ENCODE measurements around the gene DCUN1D2. TPM values are rescaled to one million over a fixed set of nuclear protein-coding genes. Genes with fewer than 3 reads are reported as not detected.
A peak's percentile ranks its signal among the peaks of the same experiment; 100 is the strongest.
"Not testable (repeated sequence)": the region's sequence is repeated elsewhere in the genome, so short reads cannot be mapped to it uniquely, and the experiment has no call there.

Gene DCUN1D2
- total RNA-seq, 2 donors from 2014 or later, result 12.2 to 14.5 TPM

- intact Hi-C loops (cut with DNase I), result no loop called here
- Histone ChIP-seq H3K36me3 (replicated peaks in 1 of 2; ENCODE audit: insufficient read depth in 1 of 2, low read depth in 2 of 2) (peaks cover 0 to 1% of the 10 kb centered on the region in 2 donors), H3K4me1 (peaks cover 17% of the 10 kb centered on the region), H3K9me3 (no peaks in the 10 kb centered on the region), H3K27me3 (no peaks in the 10 kb centered on the region), H3K27ac (no peak within 1 kb of the TSS), H3K4me3 (no peak within 1 kb of the TSS)
- ATAC-seq, result no peak
- TF ChIP-seq, protein P1, sequence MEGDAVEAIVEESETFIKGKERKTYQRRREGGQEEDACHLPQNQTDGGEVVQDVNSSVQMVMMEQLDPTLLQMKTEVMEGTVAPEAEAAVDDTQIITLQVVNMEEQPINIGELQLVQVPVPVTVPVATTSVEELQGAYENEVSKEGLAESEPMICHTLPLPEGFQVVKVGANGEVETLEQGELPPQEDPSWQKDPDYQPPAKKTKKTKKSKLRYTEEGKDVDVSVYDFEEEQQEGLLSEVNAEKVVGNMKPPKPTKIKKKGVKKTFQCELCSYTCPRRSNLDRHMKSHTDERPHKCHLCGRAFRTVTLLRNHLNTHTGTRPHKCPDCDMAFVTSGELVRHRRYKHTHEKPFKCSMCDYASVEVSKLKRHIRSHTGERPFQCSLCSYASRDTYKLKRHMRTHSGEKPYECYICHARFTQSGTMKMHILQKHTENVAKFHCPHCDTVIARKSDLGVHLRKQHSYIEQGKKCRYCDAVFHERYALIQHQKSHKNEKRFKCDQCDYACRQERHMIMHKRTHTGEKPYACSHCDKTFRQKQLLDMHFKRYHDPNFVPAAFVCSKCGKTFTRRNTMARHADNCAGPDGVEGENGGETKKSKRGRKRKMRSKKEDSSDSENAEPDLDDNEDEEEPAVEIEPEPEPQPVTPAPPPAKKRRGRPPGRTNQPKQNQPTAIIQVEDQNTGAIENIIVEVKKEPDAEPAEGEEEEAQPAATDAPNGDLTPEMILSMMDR (IDR thresholded peaks at IDR 0.05), result no peak
- TF ChIP-seq POLR2A (IDR thresholded peaks at IDR 0.05), result no peak
- WGBS, 2 donors, result 84 to 87% methylated on average over 27 to 45 of the region's 45 CpGs
- DNase-seq, result no peak
These were observed 37.3 kb downstream of the DCUN1D2 start, which contains the start of gene ADPRHL1 for GRCh38 chr13:113452942-113453901. TSS of gene ADPRHL1 (minus strand) at chr13:113453488. CDS start at chr13:113453437, 51 bp downstream.

DNA sequence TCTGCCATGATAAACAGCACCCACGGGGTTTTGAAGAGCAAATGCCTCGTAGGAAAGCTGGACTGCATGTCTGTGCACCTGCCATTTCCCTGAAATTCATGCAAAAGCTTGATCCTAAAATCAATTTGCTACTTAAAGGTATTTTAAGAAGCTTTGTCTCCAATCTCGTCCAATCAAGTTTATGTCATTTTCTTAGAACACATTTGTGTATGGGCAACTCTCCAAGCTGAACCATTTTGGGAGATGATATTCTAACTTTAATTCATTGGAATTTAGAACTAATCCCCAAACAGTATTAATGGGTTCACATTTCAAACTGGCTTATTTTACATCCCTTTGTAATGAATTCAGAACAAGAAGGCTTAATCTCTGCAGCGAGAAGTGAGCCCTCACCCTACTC, 38.0 kb downstream of the DCUN1D2 start:
- intact Hi-C loops (cut with DNase I), result no loop called here
- H3K27me3 ChIP-seq, result no peaks in the 10 kb centered on the region
- no peak for ATAC-seq
- H3K9me3 ChIP-seq, result no peaks in the 10 kb centered on the region
- no peak overlapping the region for H3K27ac ChIP-seq
- no peak overlapping the region for H3K4me3 ChIP-seq
- TF ChIP-seq POLR2A (IDR thresholded peaks at IDR 0.05), result no peak
- TF ChIP-seq, protein P1 (IDR thresholded peaks at IDR 0.05), result no peak
- DNase-seq, result no peak
- peaks cover 23% of the 10 kb centered on the region for H3K4me1 ChIP-seq
- WGBS, 2 donors, result 81 to 84% methylated on average over 4 of the region's 4 CpGs
- peaks cover 0 to 1% of the 10 kb centered on the region in 2 donors for H3K36me3 ChIP-seq (replicated peaks in 1 of 2; ENCODE audit: insufficient read depth in 1 of 2, low read depth in 2 of 2)

DNA sequence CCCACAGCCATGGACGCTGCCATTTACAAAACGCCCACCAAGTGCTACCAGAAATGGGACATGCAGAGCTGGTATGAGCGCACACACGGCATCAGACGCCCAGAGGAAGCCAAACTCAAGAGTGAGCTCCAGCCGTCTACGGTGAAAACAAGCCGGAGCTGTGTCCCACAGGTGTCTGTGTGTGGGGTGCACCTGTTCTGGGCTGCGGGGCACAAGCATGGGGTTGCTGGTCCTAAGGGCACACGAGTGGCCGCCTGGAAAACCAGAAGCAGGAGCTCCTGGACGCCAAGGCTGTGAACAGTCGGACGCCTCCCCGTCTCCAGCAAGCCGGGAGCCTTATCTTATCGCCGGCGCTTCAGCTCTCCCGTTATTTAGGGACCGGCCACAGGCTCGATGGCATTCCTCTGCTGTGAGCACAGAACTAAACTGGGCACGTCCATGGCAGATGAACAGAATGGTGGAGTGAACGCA, 38.5 kb downstream of the DCUN1D2 start:
- Histone ChIP-seq H3K27ac (no peak overlapping the region), H3K9me3 (no peaks in the 10 kb centered on the region), H3K4me3 (no peak overlapping the region), H3K4me1 (peaks cover 23% of the 10 kb centered on the region), H3K36me3 (replicated peaks in 1 of 2; ENCODE audit: insufficient read depth in 1 of 2, low read depth in 2 of 2) (no peaks in the 10 kb centered on the region), H3K27me3 (no peaks in the 10 kb centered on the region)
- intact Hi-C loops (cut with DNase I), result no loop called here
- DNase-seq (no peak), ATAC-seq (no peak)
- TF ChIP-seq, protein P1 (IDR thresholded peaks at IDR 0.05), result no peak
- TF ChIP-seq POLR2A (IDR thresholded peaks at IDR 0.05), result no peak
- WGBS, 2 donors, result 78 to 81% methylated on average over 15 to 24 of the region's 24 CpGs

- TF ChIP-seq, protein P1 (IDR thresholded peaks at IDR 0.05), result peak in 6 of 7 experiments; percentile 17 to 70 (median 54)
- H3K9me3 ChIP-seq; H3K27me3 ChIP-seq; H3K4me3 ChIP-seq; H3K36me3 ChIP-seq (replicated peaks in 1 of 2; ENCODE audit: insufficient read depth in 1 of 2, low read depth in 2 of 2); H3K27ac ChIP-seq; intact Hi-C loops (cut with DNase I); ATAC-seq: not testable (repeated sequence)
- peaks cover 27% of the 10 kb centered on the region for H3K4me1 ChIP-seq
- peak; percentile 70 to 79 (median 74) for DNase-seq
- WGBS, 2 donors, result 34 to 51% methylated on average over 15 to 18 of the region's 19 CpGs
These were observed 39.5 kb downstream of the DCUN1D2 start for GRCh38 chr13:113450861-113451620.

DNA sequence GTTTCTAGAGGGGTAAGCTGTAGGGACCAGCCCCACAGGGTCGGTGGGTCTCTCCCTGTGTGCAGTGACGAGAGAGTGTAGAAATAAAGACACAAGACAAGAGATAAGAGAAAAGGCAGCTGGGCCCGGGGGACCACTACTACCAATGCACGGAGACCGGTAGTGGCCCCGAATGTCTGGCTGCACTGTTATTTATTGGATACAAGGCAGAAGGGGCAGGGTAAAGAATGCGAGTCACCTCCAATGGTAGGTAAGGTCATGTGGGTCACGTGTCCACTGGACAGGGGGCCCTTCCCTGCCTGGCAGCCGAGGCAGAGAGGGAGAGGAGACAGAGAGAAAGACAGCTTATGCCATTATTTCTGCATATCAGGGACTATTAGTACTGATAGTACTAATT, 40.2 kb downstream of the DCUN1D2 start:
- H3K27ac ChIP-seq; H3K27me3 ChIP-seq; H3K9me3 ChIP-seq; intact Hi-C loops (cut with DNase I); DNase-seq; H3K4me3 ChIP-seq; ATAC-seq; H3K36me3 ChIP-seq (replicated peaks in 1 of 2; ENCODE audit: insufficient read depth in 1 of 2, low read depth in 2 of 2): not testable (repeated sequence)
- 81 to 89% methylated on average over 9 of the region's 9 CpGs for WGBS, 2 donors
- H3K4me1 ChIP-seq, result peaks cover 34% of the 10 kb centered on the region
